GM19238 (cell line): ENCODE results near the gene ARL5A.
"Not testable (repeated sequence)": the region's sequence is repeated elsewhere in the genome, so short reads cannot be mapped to it uniquely, and the experiment has no call there.

Experiments used
- DNase-seq: peaks from one replicate; pipeline ENCODE4 v3.0.0; 2011; ENCODE audit warnings: low spot score; ENCODE audit not compliant: insufficient read length

The ARL5A gene

GRCh38 chr2:151795646-151796240 lies 32.5 kb downstream of the ARL5A start:
- no peak for DNase-seq

DNA sequence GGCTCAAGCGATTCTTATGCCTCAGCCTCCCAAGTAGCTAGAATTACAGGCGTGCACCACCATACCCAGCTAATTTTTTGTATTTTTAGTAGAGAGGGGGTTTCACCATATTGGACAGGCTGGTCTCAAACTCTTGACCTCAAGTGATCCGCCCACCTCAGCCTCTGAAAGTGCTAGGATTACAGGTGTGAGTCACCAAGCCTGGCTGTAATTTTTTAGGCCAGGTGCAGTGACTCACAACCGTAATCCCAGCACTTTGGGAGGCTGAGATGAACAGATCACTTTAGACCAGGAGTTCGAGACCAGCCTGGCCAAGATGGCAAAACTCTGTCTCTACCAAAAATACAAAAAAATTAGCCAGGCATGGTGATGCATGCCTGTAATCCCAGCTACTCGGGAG lies 33.8 kb downstream of the ARL5A start:
- DNase-seq: not testable (repeated sequence)

GRCh38 chr2:151793123-151793522 lies 35.1 kb downstream of the ARL5A start:
- DNase-seq: no peak

DNA sequence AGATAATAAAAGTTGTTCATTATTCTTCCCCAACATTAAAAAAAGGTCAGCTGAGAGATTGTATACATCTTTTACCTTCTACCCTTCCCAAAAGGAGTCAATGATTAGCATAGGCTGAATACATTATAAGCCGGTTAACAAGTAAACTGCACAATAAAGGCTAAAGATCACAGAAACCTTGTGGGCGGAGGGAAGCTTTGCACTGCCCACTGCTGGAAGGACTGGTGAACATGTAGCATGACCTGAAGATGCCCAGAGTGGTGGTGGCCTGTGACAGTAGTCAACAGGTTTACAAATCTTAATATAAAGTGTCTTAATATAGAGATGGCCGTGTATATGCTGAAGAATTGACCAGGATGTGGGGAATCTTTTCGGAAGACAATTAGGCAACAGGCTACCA lies 35.6 kb downstream of the ARL5A start:
- no peak for DNase-seq

GRCh38 chr2:151791545-151791944 lies 36.7 kb downstream of the ARL5A start:
- DNase-seq: no peak

GRCh38 chr2:151790689-151791088 lies 37.5 kb downstream of the ARL5A start:
- no peak for DNase-seq

GRCh38 chr2:151789055-151789834 lies 39.0 kb downstream of the ARL5A start:
- no peak for DNase-seq

- DNase-seq: no peak
Observed at GRCh38 chr2:151786483-151786882, 41.7 kb downstream of the ARL5A start.

DNA sequence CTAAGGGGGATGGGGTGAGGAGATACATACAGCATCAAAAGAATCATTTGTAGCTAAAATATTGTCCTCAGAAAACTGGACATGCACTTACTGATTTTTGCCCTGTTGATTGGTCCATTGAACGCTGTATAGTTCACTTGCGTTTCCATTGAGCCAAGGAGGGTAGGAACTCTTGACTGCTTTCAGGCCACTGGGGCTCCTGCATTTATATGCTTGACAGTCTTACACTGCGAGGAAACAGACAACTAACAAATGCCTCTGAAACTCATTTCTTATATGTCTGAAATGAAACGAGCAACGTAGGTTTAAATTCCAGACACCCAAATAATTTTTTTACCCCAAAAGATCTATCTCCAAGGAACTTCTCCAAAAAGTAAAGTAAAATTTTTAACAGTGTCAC lies 42.1 kb downstream of the ARL5A start:
- DNase-seq: no peak

DNA sequence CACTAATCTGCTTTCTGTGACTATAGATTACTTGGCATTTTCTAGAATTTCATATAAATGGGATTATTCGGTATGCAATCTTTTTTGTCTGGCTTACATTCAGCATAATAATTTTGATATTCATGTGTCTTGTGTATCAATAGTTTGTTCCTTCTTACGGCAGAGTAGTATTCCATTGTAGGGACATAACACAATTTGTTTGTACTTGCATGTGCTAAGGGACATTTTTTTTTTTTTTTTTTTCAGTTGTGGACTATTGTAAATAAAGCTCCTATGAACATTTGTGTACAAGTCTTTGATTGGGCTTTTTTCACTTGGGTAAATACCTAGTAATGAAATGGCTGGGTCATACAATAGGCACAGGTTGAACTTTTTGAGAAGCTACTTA lies 45.1 kb downstream of the ARL5A start:
- no peak for DNase-seq

DNA sequence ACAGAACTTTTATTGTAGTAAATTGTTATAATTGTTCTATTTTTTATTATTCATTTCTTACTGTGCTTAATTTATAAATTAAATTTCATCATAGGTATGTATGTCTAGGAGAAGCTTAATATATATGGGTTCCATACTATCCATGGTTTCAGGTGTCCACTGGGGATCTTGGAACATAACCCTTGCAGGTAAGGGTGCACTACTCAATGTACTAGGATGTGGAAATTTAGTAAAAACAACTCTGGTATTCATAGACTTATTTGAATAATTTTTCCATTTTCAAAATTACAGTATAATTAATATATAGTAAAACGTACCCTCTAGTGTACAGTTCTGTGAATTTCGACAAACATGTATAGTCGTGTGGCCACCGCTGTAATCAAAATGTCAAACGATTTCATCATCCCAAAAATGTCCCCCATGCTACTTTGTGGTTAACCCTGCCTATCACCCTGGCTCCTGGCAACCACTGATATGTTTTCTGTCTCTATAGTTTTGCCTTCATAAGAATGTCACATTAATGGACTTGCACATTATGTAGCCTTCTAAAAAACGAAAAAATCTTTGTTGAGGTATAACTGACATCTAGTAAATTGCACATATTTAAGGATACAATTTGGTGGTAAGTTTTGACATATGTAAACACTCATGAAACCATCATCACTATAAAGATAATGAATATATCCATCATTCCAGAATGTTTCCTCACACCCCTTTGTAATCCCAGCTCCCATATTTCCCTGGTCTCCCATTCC lies 45.7 kb downstream of the ARL5A start:
- DNase-seq: no peak

GRCh38 chr2:151781642-151782041 lies 46.6 kb downstream of the ARL5A start:
- no peak for DNase-seq

DNA sequence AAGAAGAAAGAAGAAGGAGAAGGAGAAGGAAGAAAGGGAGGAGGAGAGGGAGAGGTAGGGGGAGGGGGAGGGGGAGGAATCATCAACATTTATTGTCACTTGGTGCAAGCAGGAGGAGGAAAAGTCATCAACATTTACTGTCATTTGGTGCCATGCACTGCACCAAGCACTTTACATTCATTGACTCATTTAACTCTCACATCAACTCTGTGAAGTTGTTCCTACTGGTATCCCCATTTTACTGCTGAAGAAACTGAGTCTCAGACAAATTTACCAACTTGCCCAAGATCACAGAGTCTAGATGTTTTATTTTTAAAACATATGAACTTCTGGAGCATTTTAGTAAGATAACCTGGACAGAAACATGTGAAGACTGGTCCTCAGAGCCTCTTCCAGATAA lies 47.3 kb downstream of the ARL5A start:
- DNase-seq: no peak

- DNase-seq: no peak
Observed at GRCh38 chr2:151777935-151778334, 50.3 kb downstream of the ARL5A start.

GRCh38 chr2:151777487-151777886 lies 50.7 kb downstream of the ARL5A start:
- DNase-seq: no peak

DNA sequence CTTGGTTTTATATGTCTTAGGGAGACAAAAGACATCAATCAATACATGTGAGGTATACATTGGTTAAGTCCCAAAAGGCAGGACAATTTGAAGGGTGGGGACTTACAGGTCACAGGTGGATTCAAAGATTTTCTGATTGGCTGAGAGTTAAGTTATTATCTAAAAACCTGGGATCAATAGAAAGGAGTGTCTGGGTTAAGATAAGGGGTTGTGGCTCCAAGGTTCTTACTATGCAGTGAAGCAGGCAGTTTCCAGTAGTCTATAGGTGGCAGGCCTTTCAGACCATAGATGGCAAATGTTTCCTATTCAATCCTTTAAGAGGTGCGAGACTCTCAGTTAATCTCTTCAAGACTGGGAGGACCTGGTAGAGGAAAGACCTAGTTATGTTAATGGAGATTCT lies 51.9 kb downstream of the ARL5A start:
- no peak for DNase-seq

- no peak for DNase-seq
Observed at GRCh38 chr2:151775057-151775740, 53.0 kb downstream of the ARL5A start.

- DNase-seq: no peak
Observed at GRCh38 chr2:151774506-151774905, 53.7 kb downstream of the ARL5A start.

GRCh38 chr2:151771599-151772358 lies 56.4 kb downstream of the ARL5A start:
- DNase-seq: peak; percentile 63

- DNase-seq: no peak
Observed at GRCh38 chr2:151770995-151771394, 57.2 kb downstream of the ARL5A start.

DNA sequence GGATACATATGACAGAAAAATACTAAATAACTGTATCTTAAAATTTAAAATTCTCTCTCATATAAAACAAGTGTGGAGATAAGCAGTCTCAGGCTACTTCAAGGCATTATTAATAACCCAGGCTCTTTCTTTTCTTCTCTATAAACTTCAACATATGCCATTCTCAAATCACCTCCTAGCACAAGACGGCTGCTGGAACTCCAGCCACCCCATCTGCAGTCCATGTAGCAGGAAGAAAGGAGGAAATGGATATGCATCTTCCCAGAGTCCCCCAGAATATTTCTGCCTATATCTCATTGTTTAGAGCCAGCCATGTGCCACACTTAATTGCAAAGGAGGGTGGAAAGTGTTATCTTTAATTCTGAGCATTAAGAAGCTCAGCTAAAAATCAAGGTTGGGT lies 58.6 kb downstream of the ARL5A start:
- DNase-seq: no peak
